OCI-LY1 (cell line): ENCODE data around the gene TMEM52.

Experiments used
- EZH2 ChIP-seq: fragments of 200-600 bp; sonication (generic), shearing (Covaris generic); IDR thresholded peaks from 2 replicates; pipeline ENCODE4 v1.8.0; 2017; ENCODE audit warnings: borderline replicate concordance, mixed run types, mild to moderate bottlenecking, antibody characterized with exemption, low read length, moderate library complexity, mixed read lengths
- TF ChIP-seq, protein P1 (sequence below): fragments of 200-600 bp; sonication (generic), shearing (Covaris generic); IDR thresholded peaks from 2 replicates; pipeline ENCODE4 v1.5.1; 2017; ENCODE audit warnings: mild to moderate bottlenecking, antibody characterized with exemption, low read length, moderate library complexity, mixed read lengths

DNA sequence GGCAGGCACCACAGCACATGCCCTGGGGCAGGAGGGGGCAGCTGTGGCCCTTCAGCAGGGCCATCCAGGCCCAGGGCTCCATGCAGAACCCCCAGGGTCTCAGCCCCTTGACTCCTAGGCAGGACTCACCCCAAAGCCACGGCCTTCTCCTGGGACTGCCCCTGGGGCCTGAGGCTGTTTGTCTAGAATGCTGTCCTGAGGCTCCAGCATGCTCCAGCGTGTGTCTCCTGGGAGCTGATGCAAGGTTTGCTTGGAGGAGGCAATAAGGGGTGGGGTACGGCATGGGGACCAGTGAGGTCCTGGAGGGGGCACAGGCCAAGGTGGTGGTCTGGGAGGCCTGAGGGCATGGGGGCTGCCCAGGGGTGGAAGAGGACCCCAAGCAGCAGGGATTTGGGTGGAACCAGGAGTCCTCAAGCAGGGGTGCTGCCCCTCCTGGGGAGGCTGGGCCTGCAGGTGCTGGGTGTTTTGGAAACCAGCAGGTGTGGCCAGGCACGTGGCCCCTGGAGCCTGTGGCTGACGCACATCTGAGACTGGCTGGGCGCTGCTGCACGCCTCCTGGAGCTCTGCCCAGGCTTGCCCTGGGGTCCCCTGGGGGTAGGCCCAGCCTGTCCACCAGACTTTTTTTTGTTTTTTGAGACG, 11.9 kb downstream of the TMEM52 start:
- no peak for TF ChIP-seq EZH2
- TF ChIP-seq, protein P1, sequence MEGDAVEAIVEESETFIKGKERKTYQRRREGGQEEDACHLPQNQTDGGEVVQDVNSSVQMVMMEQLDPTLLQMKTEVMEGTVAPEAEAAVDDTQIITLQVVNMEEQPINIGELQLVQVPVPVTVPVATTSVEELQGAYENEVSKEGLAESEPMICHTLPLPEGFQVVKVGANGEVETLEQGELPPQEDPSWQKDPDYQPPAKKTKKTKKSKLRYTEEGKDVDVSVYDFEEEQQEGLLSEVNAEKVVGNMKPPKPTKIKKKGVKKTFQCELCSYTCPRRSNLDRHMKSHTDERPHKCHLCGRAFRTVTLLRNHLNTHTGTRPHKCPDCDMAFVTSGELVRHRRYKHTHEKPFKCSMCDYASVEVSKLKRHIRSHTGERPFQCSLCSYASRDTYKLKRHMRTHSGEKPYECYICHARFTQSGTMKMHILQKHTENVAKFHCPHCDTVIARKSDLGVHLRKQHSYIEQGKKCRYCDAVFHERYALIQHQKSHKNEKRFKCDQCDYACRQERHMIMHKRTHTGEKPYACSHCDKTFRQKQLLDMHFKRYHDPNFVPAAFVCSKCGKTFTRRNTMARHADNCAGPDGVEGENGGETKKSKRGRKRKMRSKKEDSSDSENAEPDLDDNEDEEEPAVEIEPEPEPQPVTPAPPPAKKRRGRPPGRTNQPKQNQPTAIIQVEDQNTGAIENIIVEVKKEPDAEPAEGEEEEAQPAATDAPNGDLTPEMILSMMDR, result no peak; the same call in 1 of the 2 replicates
